GM12878 (cell line): ENCODE measurements around the gene TMEM109.

ENCODE experiments used
- CREB1 ChIP-seq: IDR thresholded peaks from 2 replicates; pipeline ENCODE4 v1.6.1; 2012; ENCODE audit warnings: low read depth, mild to moderate bottlenecking, inconsistent platforms
- RAD21 ChIP-seq: IDR thresholded peaks from 2 replicates; pipeline ENCODE4 v1.6.1; 2011; ENCODE audit warnings: mild to moderate bottlenecking, low read depth, low read length, moderate library complexity; ENCODE audit not compliant: insufficient read depth
- TF ChIP-seq, protein P1 (sequence below): IDR thresholded peaks from 2 replicates; pipeline ENCODE4 v1.6.1; 2012; ENCODE audit warnings: mild to moderate bottlenecking, low read depth, low read length
- TF ChIP-seq, protein P2 (sequence below), 3 experiments: IDR thresholded peaks in 2 of 3; conservative IDR thresholded peaks in 1 of 3; 2 replicates each; pipeline ENCODE4 v1.5.1; 2011; ENCODE audit warnings: low read depth in 3 of 3, low read length in 3 of 3, mild to moderate bottlenecking in 3 of 3, control low read depth in 2 of 3, moderate library complexity in 2 of 3, inconsistent platforms in 1 of 3, mixed read lengths in 1 of 3; ENCODE audit not compliant: control insufficient read depth in 2 of 3, insufficient read depth in 1 of 3; ENCODE audit errors: extremely low read depth in 1 of 3
- TF ChIP-seq, protein P3 (sequence below): fragments of 450-650 bp; IDR thresholded peaks from 2 replicates; pipeline ENCODE4 v1.6.1; 2016; ENCODE audit warnings: mild to moderate bottlenecking

DNA sequence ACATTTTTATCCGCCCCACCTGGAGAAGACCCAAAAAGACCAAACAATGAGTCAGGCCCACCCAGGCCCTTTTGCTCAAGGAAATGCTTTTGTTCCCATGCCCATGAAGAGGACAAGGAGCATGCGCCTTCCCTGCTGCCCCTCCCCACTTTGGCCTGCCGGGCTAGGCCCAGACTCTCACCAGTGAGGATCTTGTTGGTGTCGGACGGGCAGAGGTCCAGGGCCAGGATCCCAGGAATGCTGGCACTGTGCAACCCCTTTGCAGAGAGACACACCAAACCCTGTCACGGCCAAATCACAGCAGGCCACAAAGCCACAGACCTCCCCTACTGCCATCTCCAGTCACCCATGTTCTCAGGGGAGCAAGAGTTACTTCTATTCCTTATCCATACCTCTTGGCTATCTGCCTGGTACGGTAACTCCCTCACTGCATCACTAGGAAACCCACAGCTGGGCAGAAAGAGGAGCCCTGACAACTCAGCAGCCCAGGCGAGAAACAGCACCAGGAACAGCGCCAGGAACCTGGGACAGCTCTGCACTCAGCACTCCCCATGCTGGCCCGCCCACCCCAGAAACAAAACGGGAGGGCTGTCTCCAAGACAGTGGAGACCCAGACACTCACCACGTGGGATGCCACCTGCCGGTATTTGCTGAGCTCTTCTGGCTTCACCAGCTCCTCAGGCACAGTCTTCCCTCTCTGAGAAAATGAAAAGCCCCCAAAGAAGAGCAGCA lies 13.1 kb upstream of the TMEM109 start:
- TF ChIP-seq, protein P1, sequence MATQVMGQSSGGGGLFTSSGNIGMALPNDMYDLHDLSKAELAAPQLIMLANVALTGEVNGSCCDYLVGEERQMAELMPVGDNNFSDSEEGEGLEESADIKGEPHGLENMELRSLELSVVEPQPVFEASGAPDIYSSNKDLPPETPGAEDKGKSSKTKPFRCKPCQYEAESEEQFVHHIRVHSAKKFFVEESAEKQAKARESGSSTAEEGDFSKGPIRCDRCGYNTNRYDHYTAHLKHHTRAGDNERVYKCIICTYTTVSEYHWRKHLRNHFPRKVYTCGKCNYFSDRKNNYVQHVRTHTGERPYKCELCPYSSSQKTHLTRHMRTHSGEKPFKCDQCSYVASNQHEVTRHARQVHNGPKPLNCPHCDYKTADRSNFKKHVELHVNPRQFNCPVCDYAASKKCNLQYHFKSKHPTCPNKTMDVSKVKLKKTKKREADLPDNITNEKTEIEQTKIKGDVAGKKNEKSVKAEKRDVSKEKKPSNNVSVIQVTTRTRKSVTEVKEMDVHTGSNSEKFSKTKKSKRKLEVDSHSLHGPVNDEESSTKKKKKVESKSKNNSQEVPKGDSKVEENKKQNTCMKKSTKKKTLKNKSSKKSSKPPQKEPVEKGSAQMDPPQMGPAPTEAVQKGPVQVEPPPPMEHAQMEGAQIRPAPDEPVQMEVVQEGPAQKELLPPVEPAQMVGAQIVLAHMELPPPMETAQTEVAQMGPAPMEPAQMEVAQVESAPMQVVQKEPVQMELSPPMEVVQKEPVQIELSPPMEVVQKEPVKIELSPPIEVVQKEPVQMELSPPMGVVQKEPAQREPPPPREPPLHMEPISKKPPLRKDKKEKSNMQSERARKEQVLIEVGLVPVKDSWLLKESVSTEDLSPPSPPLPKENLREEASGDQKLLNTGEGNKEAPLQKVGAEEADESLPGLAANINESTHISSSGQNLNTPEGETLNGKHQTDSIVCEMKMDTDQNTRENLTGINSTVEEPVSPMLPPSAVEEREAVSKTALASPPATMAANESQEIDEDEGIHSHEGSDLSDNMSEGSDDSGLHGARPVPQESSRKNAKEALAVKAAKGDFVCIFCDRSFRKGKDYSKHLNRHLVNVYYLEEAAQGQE, result no peak; the same call in 1 of the 2 replicates
- TF ChIP-seq, protein P2, sequence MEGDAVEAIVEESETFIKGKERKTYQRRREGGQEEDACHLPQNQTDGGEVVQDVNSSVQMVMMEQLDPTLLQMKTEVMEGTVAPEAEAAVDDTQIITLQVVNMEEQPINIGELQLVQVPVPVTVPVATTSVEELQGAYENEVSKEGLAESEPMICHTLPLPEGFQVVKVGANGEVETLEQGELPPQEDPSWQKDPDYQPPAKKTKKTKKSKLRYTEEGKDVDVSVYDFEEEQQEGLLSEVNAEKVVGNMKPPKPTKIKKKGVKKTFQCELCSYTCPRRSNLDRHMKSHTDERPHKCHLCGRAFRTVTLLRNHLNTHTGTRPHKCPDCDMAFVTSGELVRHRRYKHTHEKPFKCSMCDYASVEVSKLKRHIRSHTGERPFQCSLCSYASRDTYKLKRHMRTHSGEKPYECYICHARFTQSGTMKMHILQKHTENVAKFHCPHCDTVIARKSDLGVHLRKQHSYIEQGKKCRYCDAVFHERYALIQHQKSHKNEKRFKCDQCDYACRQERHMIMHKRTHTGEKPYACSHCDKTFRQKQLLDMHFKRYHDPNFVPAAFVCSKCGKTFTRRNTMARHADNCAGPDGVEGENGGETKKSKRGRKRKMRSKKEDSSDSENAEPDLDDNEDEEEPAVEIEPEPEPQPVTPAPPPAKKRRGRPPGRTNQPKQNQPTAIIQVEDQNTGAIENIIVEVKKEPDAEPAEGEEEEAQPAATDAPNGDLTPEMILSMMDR (IDR thresholded peaks at IDR 0.05 in 2 of 3, conservative IDR thresholded peaks at IDR 0.05 in 1 of 3; ENCODE audit: control insufficient read depth in 2 of 3, extremely low read depth in 1 of 3, insufficient read depth in 1 of 3, low read depth in 3 of 3, low read length in 3 of 3), result no peak
- no peak for TF ChIP-seq CREB1
- TF ChIP-seq, protein P3, sequence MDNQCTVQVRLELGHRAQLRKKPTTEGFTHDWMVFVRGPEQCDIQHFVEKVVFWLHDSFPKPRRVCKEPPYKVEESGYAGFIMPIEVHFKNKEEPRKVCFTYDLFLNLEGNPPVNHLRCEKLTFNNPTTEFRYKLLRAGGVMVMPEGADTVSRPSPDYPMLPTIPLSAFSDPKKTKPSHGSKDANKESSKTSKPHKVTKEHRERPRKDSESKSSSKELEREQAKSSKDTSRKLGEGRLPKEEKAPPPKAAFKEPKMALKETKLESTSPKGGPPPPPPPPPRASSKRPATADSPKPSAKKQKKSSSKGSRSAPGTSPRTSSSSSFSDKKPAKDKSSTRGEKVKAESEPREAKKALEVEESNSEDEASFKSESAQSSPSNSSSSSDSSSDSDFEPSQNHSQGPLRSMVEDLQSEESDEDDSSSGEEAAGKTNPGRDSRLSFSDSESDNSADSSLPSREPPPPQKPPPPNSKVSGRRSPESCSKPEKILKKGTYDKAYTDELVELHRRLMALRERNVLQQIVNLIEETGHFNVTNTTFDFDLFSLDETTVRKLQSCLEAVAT, result no peak
- no peak for TF ChIP-seq RAD21
